SKM-1 treated with dmso at 0.1 percent for 144 hours (cell line): ENCODE data around the gene ATXN7L1.
A peak's percentile ranks its signal among the peaks of the same experiment; 100 is the strongest.

ENCODE experiments used
- DNase-seq: peaks from one replicate; lab custom pipeline; 2025; ENCODE audit not compliant: unreplicated experiment; lab: John Stamatoyannopoulos, UW

Gene ATXN7L1

DNA sequence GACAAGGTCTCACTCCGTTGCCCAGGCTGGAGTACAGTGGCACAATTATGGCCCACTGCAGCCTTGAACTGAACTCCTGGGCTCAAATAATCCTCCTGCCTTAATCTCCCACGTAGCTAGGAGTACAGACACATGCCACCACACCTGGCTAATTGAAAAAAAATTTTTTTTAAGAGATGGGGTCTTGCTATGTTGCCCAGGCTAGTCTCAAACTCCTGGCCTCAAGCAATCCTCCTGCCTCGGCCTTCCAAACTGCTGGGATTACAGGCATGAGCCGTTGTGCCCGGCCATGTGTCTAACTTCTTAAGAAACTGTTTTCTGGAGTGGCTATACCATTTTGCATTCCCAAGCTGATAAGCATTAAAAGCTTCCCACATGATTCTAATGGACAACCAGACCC, 285.6 kb downstream of the ATXN7L1 start:
- no peak for DNase-seq

DNA sequence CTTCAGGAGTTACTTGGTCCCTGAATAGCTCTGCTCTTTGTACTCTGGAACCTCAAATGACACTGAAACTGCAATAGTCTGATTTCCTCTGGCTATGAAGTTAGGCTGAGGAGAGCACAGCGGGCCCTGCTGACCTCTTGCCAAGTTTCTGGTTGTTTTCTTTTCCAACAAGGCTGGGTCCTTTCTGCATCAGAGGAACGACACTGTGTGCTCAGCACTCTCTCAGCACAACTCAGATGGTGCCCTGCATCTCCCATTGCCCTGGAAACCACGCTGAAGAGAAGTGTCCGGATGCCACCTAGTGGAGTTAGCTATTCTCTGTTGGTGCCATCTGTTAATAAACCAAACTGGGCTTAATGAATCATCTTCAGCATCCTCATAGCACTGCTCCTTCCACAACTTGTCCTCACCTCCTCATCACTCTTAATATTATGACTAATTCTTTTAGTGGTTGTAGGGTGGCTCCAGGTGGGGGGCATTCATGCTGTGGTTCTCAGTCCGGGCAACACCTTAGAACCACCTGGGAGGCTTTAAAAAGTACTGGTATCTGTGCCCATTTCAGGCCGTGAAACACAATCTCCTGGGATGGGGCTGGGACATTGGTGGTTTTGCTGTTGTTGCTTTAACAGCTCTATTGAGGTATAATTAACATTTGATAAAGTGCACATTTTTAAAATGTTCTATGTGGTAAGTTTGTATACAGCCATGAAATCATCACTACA, 286.9 kb downstream of the ATXN7L1 start:
- DNase-seq, result peak; percentile 59

DNA sequence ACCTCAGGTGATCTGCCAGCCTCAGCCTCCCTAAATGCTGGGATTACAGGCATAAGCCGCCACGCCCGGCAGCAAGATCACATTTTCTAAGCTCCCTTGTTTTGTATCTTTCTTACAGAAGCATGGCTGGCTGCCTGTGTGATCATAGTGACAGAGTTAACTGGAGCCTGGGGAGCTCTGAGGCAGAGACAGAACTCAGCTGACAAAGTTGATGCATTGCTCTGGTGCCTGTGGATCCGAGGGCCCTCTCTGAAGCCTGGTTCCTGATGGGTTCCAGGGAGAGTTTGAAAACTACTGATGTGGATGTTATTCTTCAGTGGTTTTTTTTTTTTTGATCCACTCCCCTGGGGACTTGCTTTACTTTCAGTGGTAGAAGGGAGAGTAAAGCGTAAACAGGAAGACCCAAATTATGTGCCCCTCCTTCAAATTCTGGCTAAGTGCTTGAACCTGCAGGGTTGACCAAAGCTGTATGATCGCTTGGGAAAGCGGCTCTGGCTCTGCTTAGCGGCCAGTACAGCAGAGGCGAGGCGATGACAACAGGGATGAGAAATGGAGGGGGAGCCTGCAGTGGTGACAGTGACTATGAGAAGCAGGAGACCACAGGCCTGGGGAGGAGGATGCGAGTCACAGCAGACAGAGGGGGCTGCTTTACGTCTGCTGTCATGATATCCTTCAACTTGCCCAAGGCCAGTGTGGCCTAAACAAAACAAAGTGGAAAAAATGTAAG, 288.3 kb downstream of the ATXN7L1 start:
- no peak for DNase-seq

DNA sequence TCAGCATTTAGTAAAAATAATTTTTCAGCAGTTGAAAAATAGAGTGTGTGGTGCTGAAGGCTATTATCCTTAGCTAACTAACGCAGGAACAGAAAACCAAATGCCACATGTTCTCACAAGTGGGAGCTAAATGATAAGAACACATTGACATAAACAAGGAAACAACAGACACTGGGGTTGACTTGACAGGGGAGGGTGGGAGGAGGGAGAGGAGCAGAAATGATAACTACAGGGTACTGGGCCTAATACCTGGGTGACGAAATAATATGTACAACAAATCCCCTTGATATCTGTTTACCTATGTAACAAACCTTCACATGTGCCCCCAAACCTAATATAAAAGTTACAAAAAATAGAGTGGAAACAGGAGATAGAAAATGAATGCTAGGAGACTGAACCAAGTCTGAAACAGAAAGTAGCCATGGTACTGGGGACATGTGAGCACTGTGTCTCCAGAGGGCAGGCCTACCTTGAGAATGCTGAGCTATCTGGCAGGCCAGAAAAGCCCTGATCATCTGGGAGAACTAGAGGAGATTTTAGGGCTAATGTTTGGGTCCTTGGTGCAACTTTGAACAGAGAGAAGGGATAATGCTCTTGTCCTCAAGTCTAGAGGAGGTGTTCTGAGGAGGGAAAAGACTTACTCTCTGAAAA, 290.4 kb downstream of the ATXN7L1 start:
- DNase-seq, result no peak

- no peak for DNase-seq
These were observed 292.2 kb downstream of the ATXN7L1 start for GRCh38 chr7:105584165-105584564.

DNA sequence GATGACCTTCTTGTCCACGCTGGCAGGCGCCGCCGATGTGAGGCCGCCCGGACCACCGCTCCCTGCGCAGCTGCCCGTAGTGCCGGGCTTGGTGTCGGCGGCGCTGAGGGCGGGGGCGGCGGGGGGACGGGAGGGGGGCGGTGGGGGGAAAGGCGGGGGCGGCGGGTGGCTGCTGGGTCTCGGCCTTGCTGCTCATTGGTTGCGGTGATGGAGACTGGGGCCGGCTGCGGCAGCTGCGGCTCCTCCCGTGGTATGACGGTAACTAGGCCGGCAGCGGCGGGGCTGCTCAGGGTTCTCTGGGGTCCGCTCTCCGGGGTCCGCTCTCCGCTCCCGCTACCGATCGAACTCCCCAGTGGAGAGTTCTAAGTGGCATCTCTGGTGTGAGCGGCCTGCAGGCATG, 293.3 kb downstream of the ATXN7L1 start:
- DNase-seq, result no peak

DNA sequence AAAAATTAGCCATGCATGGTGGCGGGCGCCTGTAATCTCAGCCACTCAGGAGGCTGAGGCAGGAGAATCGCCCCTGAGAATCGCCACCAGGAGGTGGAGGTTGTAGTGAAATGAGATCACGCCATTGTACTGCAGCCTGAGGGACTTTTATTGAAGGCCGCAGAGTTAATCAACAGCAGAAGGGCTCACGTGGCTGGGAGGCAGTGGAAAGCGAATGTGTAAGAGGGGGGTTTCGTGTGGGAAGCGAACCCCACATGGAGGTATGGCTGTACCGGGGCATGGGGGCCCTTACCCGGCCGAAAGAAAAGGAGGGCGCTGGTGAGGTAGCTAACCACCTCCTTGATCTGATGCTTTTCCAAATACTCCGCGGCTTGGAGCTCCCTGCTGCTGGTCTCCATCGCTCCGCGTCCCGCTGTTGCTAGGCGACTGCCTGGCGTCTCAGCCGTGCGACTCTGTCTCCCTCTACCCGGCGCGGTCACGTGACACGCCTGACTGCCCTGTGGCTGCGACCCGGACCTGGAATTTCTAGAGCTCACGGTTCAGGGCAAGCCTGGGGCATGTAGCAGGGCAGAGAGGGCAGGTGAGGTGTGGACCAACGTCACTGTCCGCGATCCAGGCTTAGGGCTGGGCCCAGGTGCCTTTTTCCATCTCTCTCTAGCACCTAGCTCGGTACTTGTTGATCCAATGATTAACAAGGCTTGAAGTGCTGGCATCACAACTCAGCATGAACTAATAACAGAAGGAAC, 295.2 kb downstream of the ATXN7L1 start, which contains the start of gene EFCAB10:
Gene EFCAB10 (minus strand): TSS at position 428 of the 746 bp plus-strand sequence. CDS start 30 bp downstream, at position 398.
- DNase-seq, result no peak

GRCh38 chr7:105580022-105580740, 296.2 kb downstream of the ATXN7L1 start:
- DNase-seq, result no peak

DNA sequence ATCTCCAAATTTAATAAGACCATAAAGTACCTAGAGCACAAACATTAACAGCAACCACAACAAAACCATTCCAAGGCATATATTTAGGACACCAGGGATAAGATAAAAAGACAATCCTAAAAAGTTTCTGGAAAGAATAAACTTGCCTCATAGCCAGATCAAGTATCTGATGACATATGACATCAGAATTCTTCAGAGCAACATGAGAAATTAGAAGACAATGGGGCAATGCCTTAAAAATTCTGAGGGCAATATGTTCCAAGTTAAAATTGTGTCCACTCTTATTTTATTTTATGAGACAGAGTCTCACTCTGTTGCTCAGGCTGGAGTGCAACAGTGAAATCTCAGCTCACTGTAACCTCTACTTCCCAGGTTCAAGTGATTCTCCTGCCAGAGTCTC, 297.9 kb downstream of the ATXN7L1 start:
- DNase-seq, result no peak

- DNase-seq, result no peak
These were observed 299.1 kb downstream of the ATXN7L1 start for GRCh38 chr7:105577251-105577650.

DNA sequence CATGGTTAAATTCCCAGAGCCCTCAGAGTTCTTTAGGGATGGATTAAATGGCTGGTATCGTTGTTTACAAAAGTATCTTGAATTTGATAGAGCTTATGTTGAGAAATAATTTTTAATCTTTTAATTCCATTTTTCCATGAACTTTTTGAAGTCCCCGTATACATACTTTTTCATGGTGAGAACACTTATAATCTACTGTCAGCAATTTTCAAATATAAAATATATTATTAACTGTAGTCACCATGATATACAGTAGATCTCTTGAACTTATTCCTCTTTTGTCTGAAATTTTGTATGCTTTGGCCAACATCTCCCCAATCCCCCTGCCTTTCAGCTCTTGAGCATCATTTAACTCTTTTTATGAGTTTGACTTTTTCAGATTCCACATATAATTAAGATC, 304.5 kb downstream of the ATXN7L1 start:
- DNase-seq, result no peak

DNA sequence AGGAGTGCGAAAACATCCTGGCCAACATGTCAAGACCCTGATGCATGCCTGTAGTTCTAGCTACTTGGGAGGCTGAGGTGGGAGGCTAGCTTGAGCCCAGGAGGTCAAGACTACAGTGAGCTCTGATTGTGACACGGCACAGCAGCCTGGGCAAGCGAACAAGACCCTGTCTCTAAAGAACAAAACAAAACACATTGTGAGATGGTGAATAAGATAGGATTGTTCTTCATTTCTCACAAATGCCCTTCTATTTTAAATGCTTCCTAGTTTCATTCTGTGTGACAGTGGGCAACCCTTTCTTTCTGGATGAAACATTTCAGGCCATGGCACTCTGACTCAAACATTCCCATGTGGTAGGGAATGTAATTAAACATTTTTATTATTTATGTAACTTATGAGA, 308.6 kb downstream of the ATXN7L1 start:
- DNase-seq, result no peak

DNA sequence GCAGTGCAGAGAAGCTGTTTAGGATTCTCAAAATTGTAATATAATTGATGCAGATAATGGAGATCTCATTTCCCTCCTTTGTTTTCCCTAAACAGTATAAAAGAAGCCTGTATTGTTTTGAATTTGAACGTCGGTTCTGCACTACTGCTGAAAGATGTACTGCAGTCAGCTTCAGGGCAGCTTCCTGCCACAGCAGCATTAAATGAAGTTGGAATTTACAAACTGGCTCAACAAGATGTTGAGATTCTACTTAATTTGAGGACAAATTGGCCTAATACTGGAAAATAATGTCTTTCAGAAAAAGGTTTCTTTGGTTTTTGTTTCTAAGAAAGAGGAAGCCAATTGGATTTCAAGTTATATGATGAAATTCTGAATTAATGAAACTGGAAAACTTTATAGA, 309.4 kb downstream of the ATXN7L1 start:
- DNase-seq, result no peak

GRCh38 chr7:105565190-105565589, 311.2 kb downstream of the ATXN7L1 start:
- no peak for DNase-seq

DNA sequence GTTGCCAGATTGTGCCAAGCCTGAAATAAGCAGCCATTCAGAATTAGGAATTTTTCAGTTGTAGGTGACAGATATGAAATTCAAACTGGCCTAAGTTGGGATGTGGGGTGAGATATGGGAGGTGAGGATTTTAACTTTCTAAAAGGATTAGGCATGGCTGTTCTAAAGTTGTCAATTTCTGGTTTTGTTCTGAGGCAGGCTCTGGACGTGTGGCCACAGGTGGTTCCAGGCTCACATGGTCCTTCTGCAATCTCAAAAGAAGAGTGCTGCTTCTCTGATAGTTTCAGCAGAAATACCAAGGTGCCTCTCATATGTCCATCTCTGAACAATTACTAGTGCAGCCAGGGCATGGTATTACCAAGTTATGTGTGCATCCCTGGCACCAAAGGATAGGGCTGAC, 316.5 kb downstream of the ATXN7L1 start:
- no peak for DNase-seq
